PC-3 (cell line): ENCODE results near the gene NACC2. TPM values are rescaled to one million over a fixed set of nuclear protein-coding genes. Genes with fewer than 3 reads are reported as not detected.
A peak's percentile ranks its signal among the peaks of the same experiment; 100 is the strongest.

ENCODE experiments used
- ATAC-seq: fragments of 200-7000 bp; cut with Tn5 transposase; 2 replicates; pipeline ENCODE4 v1.9.1; 2020; ENCODE audit warnings: mild to moderate bottlenecking, moderate library complexity
- BruUV-seq: library from RNA; stranded (reverse); fragments of 400-500 nt; replicated peaks from 2 replicates; lab custom pipeline; 2021; lab: Mats Ljungman, UMichigan
- CTCF ChIA-PET: fragments of 300-600 bp; sonication (Branson Sonifier 250); formaldehyde crosslinking; loops from one replicate; lab custom pipeline; 2022; ENCODE audit warnings: antibody characterized with exemption; lab: Charles Lee
- POLR2A ChIA-PET: fragments of 300-600 bp; sonication (Branson Sonifier 250); formaldehyde crosslinking; loops from one replicate; lab custom pipeline; 2022; ENCODE audit warnings: antibody characterized with exemption; ENCODE audit not compliant: unreplicated experiment; lab: Charles Lee
- DNase-seq: peaks from one replicate; pipeline ENCODE4 v3.0.0-alpha.2; 2015
- H2AFZ ChIP-seq: fragments of 300-600 bp; sonication (generic); 2 replicates; pipeline ENCODE4 v1.6.0; 2016; ENCODE audit warnings: antibody characterized with exemption, low read length
- H3F3A ChIP-seq: fragments of 300-600 bp; sonication (generic); one replicate; pipeline ENCODE4 v1.6.0; 2017; ENCODE audit warnings: antibody characterized with exemption, low read length, control low read depth, mild to moderate bottlenecking; ENCODE audit not compliant: unreplicated experiment
- H3K27ac ChIP-seq: fragments of 300-600 bp; sonication (generic); 2 replicates; pipeline ENCODE4 v1.5.1; 2016; ENCODE audit warnings: mild to moderate bottlenecking, low read length
- H3K27me3 ChIP-seq: fragments of 300-600 bp; sonication (generic); 2 replicates; pipeline ENCODE4 v1.6.1; 2016; ENCODE audit warnings: low read length, mixed read lengths
- H3K36me3 ChIP-seq: fragments of 300-600 bp; sonication (generic); 2 replicates; pipeline ENCODE4 v1.6.1; 2016; ENCODE audit warnings: low read depth, mixed run types, low read length, mixed read lengths
- H3K4me1 ChIP-seq: fragments of 300-600 bp; sonication (generic); 2 replicates; pipeline ENCODE4 v1.5.1; 2016; ENCODE audit warnings: low read length; ENCODE audit not compliant: insufficient read depth
- H3K4me2 ChIP-seq: fragments of 300-600 bp; sonication (generic); 2 replicates; pipeline ENCODE4 v1.6.0; 2016; ENCODE audit warnings: low read length
- H3K4me3 ChIP-seq: fragments of 300-600 bp; sonication (generic); 2 replicates; pipeline ENCODE4 v1.5.1; 2016; ENCODE audit warnings: mild to moderate bottlenecking, low read length, mixed read lengths
- H3K79me2 ChIP-seq: fragments of 300-600 bp; sonication (generic); 2 replicates; pipeline ENCODE4 v1.6.1; 2017; ENCODE audit warnings: low read length, mixed read lengths
- H3K9ac ChIP-seq: fragments of 300-600 bp; sonication (generic); 2 replicates; pipeline ENCODE4 v1.6.0; 2016; ENCODE audit warnings: mild to moderate bottlenecking, low read length
- H3K9me2 ChIP-seq: fragments of 300-600 bp; sonication (generic); replicated peaks from 2 replicates; pipeline ENCODE4 v1.6.1; 2016; ENCODE audit warnings: mixed run types, low read length, mixed read lengths
- H3K9me3 ChIP-seq: fragments of 300-600 bp; sonication (generic); 2 replicates; pipeline ENCODE4 v1.6.1; 2016; ENCODE audit warnings: low read length, mixed read lengths
- H4K20me1 ChIP-seq: fragments of 300-600 bp; sonication (generic); 2 replicates; pipeline ENCODE4 v1.6.1; 2016; ENCODE audit warnings: low read length, mixed read lengths
- EZH2 ChIP-seq: fragments of 300-600 bp; sonication (generic); IDR thresholded peaks from one replicate; pipeline ENCODE4 v1.6.1; 2017; ENCODE audit warnings: antibody characterized with exemption, mild to moderate bottlenecking, low read length; ENCODE audit not compliant: unreplicated experiment
- EZH2phosphoT487 ChIP-seq: fragments of 300-600 bp; sonication (generic); IDR thresholded peaks from 2 replicates; pipeline ENCODE4 v1.6.1; 2018; ENCODE audit warnings: mild to moderate bottlenecking, antibody characterized with exemption, low read length, borderline replicate concordance
- intact Hi-C: fragments of 100-400 bp; cut with micrococcal nuclease; formaldehyde crosslinking; loops from 2 replicates; pipeline ENCODE4 v1.9.0; 2023
- total RNA-seq: library from RNA; depleted of rRNA; stranded (reverse); fragments of >200 nt; gene quantifications from 2 replicates; pipeline ENCODE4 v1.2.3, GENCODE V29; 2014
- TF ChIP-seq, protein P1 (sequence below): fragments of 300-600 bp; sonication (generic); conservative IDR thresholded peaks from 2 replicates; pipeline ENCODE4 v1.5.1; 2017; ENCODE audit warnings: antibody characterized with exemption, low read depth, mild to moderate bottlenecking, low read length

The NACC2 gene
- total RNA-seq, 1 experiment from 2014 or later = 12.3 TPM

DNA sequence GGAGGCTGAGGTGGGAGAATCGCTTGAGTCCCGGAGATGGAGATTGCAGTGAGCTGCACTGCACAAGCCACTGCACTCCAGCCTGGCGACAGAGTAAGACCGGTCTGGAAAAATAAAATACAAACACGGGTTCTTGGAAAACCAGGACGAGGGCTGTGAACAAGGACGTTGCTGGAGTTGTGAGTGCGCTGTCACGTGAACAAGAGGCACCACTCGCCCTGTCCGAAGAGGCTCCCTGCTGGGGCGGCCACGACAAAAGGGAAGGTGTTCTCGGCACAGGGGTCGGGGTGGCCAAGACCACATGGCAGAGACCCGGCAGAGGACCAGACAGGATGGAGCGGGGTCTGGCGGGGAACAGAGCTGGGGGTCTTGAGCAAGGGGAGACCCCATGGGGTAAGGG is 103.3 kb downstream of the NACC2 start:
- no peaks in the 10 kb centered on the region for H3K36me3 ChIP-seq
- H3K4me3 ChIP-seq = no peak overlapping the region
- POLR2A ChIA-PET = no interaction called here
- 0 out of 2 replicates have a peak overlapping the region, but pooled peaks have one; percentile 80 for H3K27ac ChIP-seq
- no peak overlapping the region for H3K9ac ChIP-seq
- no peaks in the 10 kb centered on the region for H4K20me1 ChIP-seq
- H3K9me3 ChIP-seq = no peaks in the 10 kb centered on the region
- no peaks in the 10 kb centered on the region for H3K9me2 ChIP-seq
- no peak overlapping the region for H3K4me2 ChIP-seq
- peaks cover 16% of the 10 kb centered on the region for H3K4me1 ChIP-seq
- CTCF ChIA-PET = no interaction called here
- H3K79me2 ChIP-seq = no peaks in the 10 kb centered on the region
- no peaks in the 10 kb centered on the region for H3F3A ChIP-seq
- no TSS peak for BruUV-seq
- TF ChIP-seq EZH2phosphoT487 = no peak
- no peak for TF ChIP-seq EZH2
- TF ChIP-seq, protein P1, sequence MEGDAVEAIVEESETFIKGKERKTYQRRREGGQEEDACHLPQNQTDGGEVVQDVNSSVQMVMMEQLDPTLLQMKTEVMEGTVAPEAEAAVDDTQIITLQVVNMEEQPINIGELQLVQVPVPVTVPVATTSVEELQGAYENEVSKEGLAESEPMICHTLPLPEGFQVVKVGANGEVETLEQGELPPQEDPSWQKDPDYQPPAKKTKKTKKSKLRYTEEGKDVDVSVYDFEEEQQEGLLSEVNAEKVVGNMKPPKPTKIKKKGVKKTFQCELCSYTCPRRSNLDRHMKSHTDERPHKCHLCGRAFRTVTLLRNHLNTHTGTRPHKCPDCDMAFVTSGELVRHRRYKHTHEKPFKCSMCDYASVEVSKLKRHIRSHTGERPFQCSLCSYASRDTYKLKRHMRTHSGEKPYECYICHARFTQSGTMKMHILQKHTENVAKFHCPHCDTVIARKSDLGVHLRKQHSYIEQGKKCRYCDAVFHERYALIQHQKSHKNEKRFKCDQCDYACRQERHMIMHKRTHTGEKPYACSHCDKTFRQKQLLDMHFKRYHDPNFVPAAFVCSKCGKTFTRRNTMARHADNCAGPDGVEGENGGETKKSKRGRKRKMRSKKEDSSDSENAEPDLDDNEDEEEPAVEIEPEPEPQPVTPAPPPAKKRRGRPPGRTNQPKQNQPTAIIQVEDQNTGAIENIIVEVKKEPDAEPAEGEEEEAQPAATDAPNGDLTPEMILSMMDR = no peak
- intact Hi-C loops = loop anchor here (2.0 kb wide), 1 partner anchor 61 kb away; no protein-coding TSS in a partner anchor
- no peak for ATAC-seq
- no peak overlapping the region for H2AFZ ChIP-seq
- no peaks in the 10 kb centered on the region for H3K27me3 ChIP-seq
- DNase-seq = no peak

DNA sequence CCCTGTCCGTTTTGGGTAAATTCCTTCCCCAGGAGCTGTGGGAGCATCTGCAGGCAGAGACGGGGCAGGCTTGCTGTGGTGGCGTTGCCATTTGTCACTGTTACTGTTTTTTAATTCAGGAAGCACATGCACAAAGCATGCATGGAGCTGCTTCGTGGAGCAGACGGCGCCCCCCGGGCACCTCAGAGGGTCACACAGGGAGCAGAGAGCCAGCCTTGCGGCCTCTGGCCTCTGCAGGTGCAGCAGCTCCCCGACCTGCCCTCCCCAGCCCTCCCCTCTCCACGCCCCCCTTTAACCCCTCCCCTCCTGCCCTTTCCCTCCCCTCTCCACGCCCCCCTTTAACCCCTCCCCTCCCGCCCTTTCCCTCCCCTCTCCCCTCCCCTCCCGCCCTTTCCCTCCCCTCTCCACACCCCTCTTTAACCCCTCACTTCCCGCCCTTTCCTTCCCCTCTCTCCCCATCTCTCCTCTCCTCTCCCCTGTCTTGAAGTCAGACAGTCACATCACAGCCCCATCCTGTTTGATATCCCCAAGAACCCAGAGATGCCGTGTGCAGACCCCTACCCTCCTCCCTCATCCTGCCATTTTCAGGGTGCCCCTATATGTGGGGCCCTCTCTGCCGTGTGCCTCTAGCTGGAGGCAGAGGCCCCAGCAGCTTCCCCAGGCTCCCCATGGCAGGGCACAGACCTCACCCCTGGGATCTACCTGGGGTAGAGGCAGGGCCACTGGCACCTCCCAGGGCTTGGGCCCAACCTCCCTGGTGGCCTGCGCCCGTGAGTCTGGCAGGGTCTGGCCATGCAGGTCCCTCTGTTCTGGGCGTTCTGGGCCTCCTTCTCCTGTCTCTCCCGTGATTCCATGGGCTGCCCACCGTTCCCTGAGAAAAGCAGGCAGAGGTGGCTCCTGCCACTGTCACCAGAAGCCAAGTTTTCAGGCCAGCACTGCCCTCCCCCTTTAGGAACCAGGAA is 104.3 kb downstream of the NACC2 start:
- no peaks in the 10 kb centered on the region for H3F3A ChIP-seq
- H3K27me3 ChIP-seq = no peaks in the 10 kb centered on the region
- intact Hi-C loops = no loop called here
- H3K9me2 ChIP-seq = no peaks in the 10 kb centered on the region
- no peaks in the 10 kb centered on the region for H3K79me2 ChIP-seq
- DNase-seq (peak; percentile 21), ATAC-seq (no peak)
- TF ChIP-seq EZH2phosphoT487 = no peak
- no peak for TF ChIP-seq EZH2
- TF ChIP-seq, protein P1 = no peak
- CTCF ChIA-PET = no interaction called here
- no peak overlapping the region for H3K4me3 ChIP-seq
- peaks cover 16% of the 10 kb centered on the region for H3K4me1 ChIP-seq
- H2AFZ ChIP-seq = no peak overlapping the region
- H3K4me2 ChIP-seq = peak overlapping the region; percentile 56
- BruUV-seq = no TSS peak
- no peak overlapping the region for H3K9ac ChIP-seq
- H3K36me3 ChIP-seq = no peaks in the 10 kb centered on the region
- POLR2A ChIA-PET = interaction anchor here (0.6 kb wide), 1 partner anchor 116 kb away, joined by 5 read pairs; no protein-coding TSS in a partner anchor
- no peaks in the 10 kb centered on the region for H3K9me3 ChIP-seq
- no peaks in the 10 kb centered on the region for H4K20me1 ChIP-seq
- no peak overlapping the region for H3K27ac ChIP-seq
